Smooth muscle cell (in vitro differentiated cells): ENCODE measurements around the gene RCOR2. TPM values are rescaled to one million over a fixed set of nuclear protein-coding genes. Genes with fewer than 3 reads are reported as not detected.

Experiments used
- DNase-seq: peaks from one replicate; lab custom pipeline; 2025; ENCODE audit not compliant: unreplicated experiment; lab: John Stamatoyannopoulos, UW
- H2AFZ ChIP-seq: fragments of 200-600 bp; sonication (generic); 2 replicates; pipeline ENCODE4 v1.6.0; 2016; ENCODE audit warnings: antibody characterized with exemption, low read depth, mild to moderate bottlenecking
- H3F3A ChIP-seq: fragments of 200-600 bp; sonication (generic); 2 replicates; pipeline ENCODE4 v1.6.0; 2017; ENCODE audit warnings: antibody characterized with exemption, low read depth
- H3K27ac ChIP-seq: fragments of 200-600 bp; sonication (generic); 2 replicates; pipeline ENCODE4 v1.5.1; 2016; ENCODE audit warnings: low read depth, mild to moderate bottlenecking
- H3K27me3 ChIP-seq: fragments of 200-600 bp; sonication (generic); 2 replicates; pipeline ENCODE4 v1.6.1; 2016; ENCODE audit warnings: low read depth, mild to moderate bottlenecking
- H3K36me3 ChIP-seq: fragments of 200-600 bp; sonication (generic); 2 replicates; pipeline ENCODE4 v1.5.1; 2016; ENCODE audit warnings: low read depth
- H3K4me1 ChIP-seq: fragments of 200-600 bp; sonication (generic); 2 replicates; pipeline ENCODE4 v1.5.1; 2016; ENCODE audit warnings: low read depth
- H3K4me2 ChIP-seq: fragments of 200-600 bp; sonication (generic); 2 replicates; pipeline ENCODE4 v1.6.0; 2016; ENCODE audit warnings: mild to moderate bottlenecking
- H3K4me3 ChIP-seq: fragments of 200-600 bp; sonication (generic); 2 replicates; pipeline ENCODE4 v1.5.1; 2016; ENCODE audit warnings: mild to moderate bottlenecking
- H3K79me2 ChIP-seq: fragments of 200-600 bp; sonication (generic); 2 replicates; pipeline ENCODE4 v1.6.0; 2016; ENCODE audit warnings: low read depth, mild to moderate bottlenecking
- H3K9ac ChIP-seq: fragments of 200-600 bp; sonication (generic); 2 replicates; pipeline ENCODE4 v1.6.0; 2016; ENCODE audit warnings: low read depth
- H3K9me3 ChIP-seq: fragments of 200-600 bp; sonication (generic); replicated peaks from 2 replicates; pipeline ENCODE4 v1.5.1; 2016; ENCODE audit warnings: low read depth
- H4K20me1 ChIP-seq: fragments of 200-600 bp; sonication (generic); 2 replicates; pipeline ENCODE4 v1.6.0; 2016; ENCODE audit warnings: low read depth
- CTCF ChIP-seq: fragments of 200-600 bp; sonication (generic); IDR thresholded peaks from 2 replicates; pipeline ENCODE4 v1.5.1; 2017; ENCODE audit warnings: borderline replicate concordance, mild to moderate bottlenecking, antibody characterized with exemption; ENCODE audit not compliant: insufficient read depth, poor library complexity, severe bottlenecking
- WGBS: methylation state at CpG from one replicate; pipeline ENCODE4 v1.1.7; 2016; ENCODE audit warnings: low lambda C conversion rate; 5-methylcytosine and 5-hydroxymethylcytosine counted together
- polyA plus RNA-seq: library from polyadenylated mRNA; unstranded; fragments of >200 nt; fragmentation: Nextera tagmentation; extraction: Ambion mirVana; gene quantifications from 2 replicates; pipeline ENCODE4 v1.2.1, GENCODE V29; 2016
- total RNA-seq: library from RNA; depleted of rRNA; stranded (reverse); fragments of >200 nt; gene quantifications from 2 replicates; pipeline ENCODE4 v1.2.3, GENCODE V29; 2014

RCOR2 gene
- total and polyA plus RNA-seq, 2 experiments from 2014 or later, result 8.5 to 8.7 TPM

GRCh38 chr11:63922673-63923192 lies 5.8 kb upstream of the RCOR2 start:
- TF ChIP-seq CTCF, result no peak
- H3F3A ChIP-seq, result no peaks in the 10 kb centered on the region
- WGBS, result 95% methylated on average over 2 of the region's 2 CpGs
- H3K4me3 ChIP-seq, result no peak overlapping the region
- peaks cover 33% of the 10 kb centered on the region for H3K4me1 ChIP-seq
- H3K9me3 ChIP-seq, result no peaks in the 10 kb centered on the region
- no peaks in the 10 kb centered on the region for H3K36me3 ChIP-seq
- no peak for DNase-seq
- no peak overlapping the region for H2AFZ ChIP-seq
- H3K79me2 ChIP-seq, result no peaks in the 10 kb centered on the region
- H3K4me2 ChIP-seq, result no peak overlapping the region
- H3K27me3 ChIP-seq, result no peaks in the 10 kb centered on the region
- no peaks in the 10 kb centered on the region for H4K20me1 ChIP-seq
- H3K9ac ChIP-seq, result no peak overlapping the region
- H3K27ac ChIP-seq, result no peak overlapping the region

- no peaks in the 10 kb centered on the region for H3K79me2 ChIP-seq
- H4K20me1 ChIP-seq, result peaks cover under 1% of the 10 kb centered on the region
- no peaks in the 10 kb centered on the region for H3K27me3 ChIP-seq
- no peak for DNase-seq
- no peaks in the 10 kb centered on the region for H3F3A ChIP-seq
- H3K9ac ChIP-seq, result no peak overlapping the region
- no peaks in the 10 kb centered on the region for H3K36me3 ChIP-seq
- no peak overlapping the region for H3K4me3 ChIP-seq
- WGBS, result 32% methylated on average over 13 of the region's 14 CpGs
- H3K4me1 ChIP-seq, result peaks cover 36% of the 10 kb centered on the region
- peak; percentile 57 for TF ChIP-seq CTCF
- peak overlapping the region; percentile 99 for H3K4me2 ChIP-seq
- no peak overlapping the region for H3K27ac ChIP-seq
- H3K9me3 ChIP-seq, result no peaks in the 10 kb centered on the region
- H2AFZ ChIP-seq, result no peak overlapping the region
Observed at GRCh38 chr11:63920939-63921417, 4.0 kb upstream of the RCOR2 start.

GRCh38 chr11:63920126-63920938 lies 3.4 kb upstream of the RCOR2 start:
- no peak for TF ChIP-seq CTCF
- Histone ChIP-seq H3K79me2 (no peaks in the 10 kb centered on the region), H3K4me3 (peak overlapping the region; percentile 27), H3K4me1 (peaks cover 37% of the 10 kb centered on the region), H3K9me3 (no peaks in the 10 kb centered on the region), H3F3A (no peaks in the 10 kb centered on the region), H3K27ac (peak overlapping the region; percentile 29), H3K27me3 (no peaks in the 10 kb centered on the region), H3K4me2 (peak overlapping the region; percentile 99), H3K9ac (no peak overlapping the region), H2AFZ (peak overlapping the region; percentile 16), H4K20me1 (peaks cover 6% of the 10 kb centered on the region), H3K36me3 (no peaks in the 10 kb centered on the region)
- DNase-seq, result no peak
- WGBS, result 27% methylated on average over 20 of the region's 22 CpGs
